Adrenal gland (tissue), 12 donors: ENCODE results near the gene MSLN. TPM values are rescaled to one million over a fixed set of nuclear protein-coding genes. Genes with fewer than 3 reads are reported as not detected.

ENCODE experiments used
- DNase-seq, 7 donors: peaks; one replicate each; pipeline ENCODE4 v3.0.0-alpha.2; 2019 to 2020
- H3K27ac ChIP-seq, 5 donors: fragments of 200-600 bp; sonication (generic) in 4 of 5; 1 replicate in 3 of 5; 2 replicates in 2 of 5; pipeline versions ENCODE4 v1.5.1 to v1.8.0; 2016 to 2020; ENCODE audit warnings: mild to moderate bottlenecking in 1 of 5
- H3K27me3 ChIP-seq: fragments of 200-600 bp; 2 replicates; pipeline ENCODE4 v1.8.0; 2021
- H3K36me3 ChIP-seq, 2 donors: fragments of 200-600 bp; replicated peaks in 1 of 2; 1 replicate in 1 of 2; 2 replicates in 1 of 2; pipeline versions ENCODE4 v1.5.1 to v1.8.0; 2018 to 2022
- H3K4me1 ChIP-seq, 2 donors: fragments of 200-600 bp; replicated peaks in 1 of 2; 1 replicate in 1 of 2; 2 replicates in 1 of 2; pipeline versions ENCODE4 v1.5.1 to v1.8.0; 2018 to 2021
- H3K4me3 ChIP-seq, 4 donors: fragments of 200-600 bp; sonication (generic) in 3 of 4; one replicate each; pipeline ENCODE4 v1.5.1; 2016 to 2018
- H3K9me3 ChIP-seq, 3 donors: fragments of 200-600 bp; sonication (generic) in 1 of 3; replicated peaks in 1 of 3; 1 replicate in 2 of 3; 2 replicates in 1 of 3; pipeline versions ENCODE4 v1.5.1 to v1.8.0; 2016 to 2021
- POLR2A ChIP-seq, 2 donors: fragments of 450-650 bp; IDR thresholded peaks; one replicate each; pipeline ENCODE4 v1.6.1; 2017; ENCODE audit warnings: antibody characterized with exemption in 2 of 2, mild to moderate bottlenecking in 2 of 2, moderate library complexity in 1 of 2
- WGBS, 4 donors: extraction: QIAGEN DNeasy Blood & Tissue Kit in 2 of 4; methylation state at CpG; one replicate each; pipeline versions ENCODE4 v1.1.5 to v1.1.7; 2013 to 2017; 5-methylcytosine and 5-hydroxymethylcytosine counted together
- intact Hi-C, 2 donors: fragments of 100-400 bp; cut with DNase I; formaldehyde crosslinking; loops; one replicate each; pipeline versions ENCODE4 v1.14.1 to v1.15.0; 2022 to 2023
- polyA plus RNA-seq, 3 donors: library from polyadenylated mRNA; stranded (reverse); fragments of 200-250 nt in 2 of 3; fragments of 350-450 nt in 1 of 3; fragmentation: Illumina TruSeq in 1 of 3; extraction: RNeasy Lipid Tissue Mini Kit (QIAGEN cat#74804) in 1 of 3; gene quantifications; one replicate each; pipeline ENCODE4 v1.2.3, GENCODE V29; 2013 to 2014
- total RNA-seq, 9 donors: library from RNA; depleted of rRNA in 4 of 9; stranded (reverse); fragments of >200 nt in 4 of 9; fragments of 120-200 nt in 1 of 9; fragmentation: NEBNext Ultra II Directional in 1 of 9; extraction: Animal tissue kit (Norgen Biotek cat#: 25700) in 1 of 9; gene quantifications; one replicate each; pipeline versions ENCODE4 v1.1.0 to v1.2.4, GENCODE V29; 2013 to 2023
- TF ChIP-seq, protein P1 (sequence below), 6 experiments: fragments of 450-650 bp in 4 of 6; fragments of 200-600 bp in 2 of 6; sonication (generic) in 1 of 6; IDR thresholded peaks; 1 replicate in 5 of 6; 2 replicates in 1 of 6; pipeline versions ENCODE4 v1.5.1 to v1.8.0; 2016 to 2021; ENCODE audit warnings: antibody characterized with exemption in 6 of 6, mild to moderate bottlenecking in 2 of 6, moderate library complexity in 1 of 6
- donor health status: healthy with polysubstance abuse.
- donor health status: Bipolar disorder and iron deficiency.
- donor health status: DM: yes; HTN: yes; CAD: no.
- donor health status: DM: no; HTN: no; CAD: no.
- donor health status: DM: no; HTN: no; CAD: no.
- donor health status: DM: yes; HTN: yes; CAD: no.

The MSLN gene
- total and polyA plus RNA-seq, 12 donors, result 0.13 to 0.46 (median 0.30) TPM; not detected in 8

DNA sequence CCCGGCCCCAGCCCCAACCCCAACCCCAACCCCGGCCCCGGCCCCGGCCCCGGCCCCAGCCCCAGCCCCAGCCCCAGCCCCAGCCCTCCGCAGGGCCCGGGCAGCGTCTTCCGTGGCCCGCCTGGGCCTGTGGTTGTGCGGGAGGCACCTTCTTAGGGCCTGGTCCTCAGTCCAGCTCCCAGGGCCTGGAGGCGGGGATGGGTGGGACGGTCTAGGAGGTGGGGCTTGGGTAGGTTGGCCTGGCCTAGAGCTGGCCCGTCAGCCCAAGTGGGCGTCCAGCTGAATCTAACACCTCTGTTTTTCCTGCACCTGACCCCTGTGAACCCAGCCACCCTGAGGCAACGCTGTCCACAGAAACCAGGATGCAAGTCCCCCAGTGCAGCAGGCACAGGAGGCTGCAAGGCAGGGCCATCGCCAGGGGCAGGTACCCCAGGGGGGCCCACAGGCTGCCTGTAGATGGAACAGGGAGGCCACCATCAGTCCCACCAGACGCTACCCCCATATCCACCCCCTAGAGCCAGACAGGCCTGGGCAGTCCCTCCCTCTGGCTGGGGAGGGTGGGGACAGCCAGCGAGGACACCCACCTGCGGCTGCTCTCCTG, 8.8 kb downstream of the MSLN start:
- no peak overlapping the region for H3K4me3 ChIP-seq
- intact Hi-C loops, result no loop called here
- 40 to 73% methylated on average over 20 of the region's 20 CpGs; no CpG with 5 or more reads in 2 of the 4 donors for WGBS, 4 donors
- H3K4me1 ChIP-seq, result no peaks in the 10 kb centered on the region
- H3K27ac ChIP-seq, result no peak overlapping the region
- no peaks in the 10 kb centered on the region for H3K36me3 ChIP-seq
- no peak for DNase-seq
- no peak for TF ChIP-seq POLR2A (IDR thresholded peaks at IDR 0.05)
- TF ChIP-seq, protein P1, sequence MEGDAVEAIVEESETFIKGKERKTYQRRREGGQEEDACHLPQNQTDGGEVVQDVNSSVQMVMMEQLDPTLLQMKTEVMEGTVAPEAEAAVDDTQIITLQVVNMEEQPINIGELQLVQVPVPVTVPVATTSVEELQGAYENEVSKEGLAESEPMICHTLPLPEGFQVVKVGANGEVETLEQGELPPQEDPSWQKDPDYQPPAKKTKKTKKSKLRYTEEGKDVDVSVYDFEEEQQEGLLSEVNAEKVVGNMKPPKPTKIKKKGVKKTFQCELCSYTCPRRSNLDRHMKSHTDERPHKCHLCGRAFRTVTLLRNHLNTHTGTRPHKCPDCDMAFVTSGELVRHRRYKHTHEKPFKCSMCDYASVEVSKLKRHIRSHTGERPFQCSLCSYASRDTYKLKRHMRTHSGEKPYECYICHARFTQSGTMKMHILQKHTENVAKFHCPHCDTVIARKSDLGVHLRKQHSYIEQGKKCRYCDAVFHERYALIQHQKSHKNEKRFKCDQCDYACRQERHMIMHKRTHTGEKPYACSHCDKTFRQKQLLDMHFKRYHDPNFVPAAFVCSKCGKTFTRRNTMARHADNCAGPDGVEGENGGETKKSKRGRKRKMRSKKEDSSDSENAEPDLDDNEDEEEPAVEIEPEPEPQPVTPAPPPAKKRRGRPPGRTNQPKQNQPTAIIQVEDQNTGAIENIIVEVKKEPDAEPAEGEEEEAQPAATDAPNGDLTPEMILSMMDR (IDR thresholded peaks at IDR 0.05), result no peak
- H3K27me3 ChIP-seq, result no peaks in the 10 kb centered on the region
- H3K9me3 ChIP-seq, result no peaks in the 10 kb centered on the region

GRCh38 chr16:769934-770333, 9.4 kb downstream of the MSLN start:
- H3K36me3 ChIP-seq, result no peaks in the 10 kb centered on the region
- intact Hi-C loops, result no loop called here
- no peak overlapping the region for H3K27ac ChIP-seq
- TF ChIP-seq POLR2A (IDR thresholded peaks at IDR 0.05), result no peak
- TF ChIP-seq, protein P1 (IDR thresholded peaks at IDR 0.05), result no peak
- 40 to 90% (median 78%) methylated on average over 4 to 19 of the region's 19 CpGs for WGBS, 4 donors
- H3K4me3 ChIP-seq, result no peak overlapping the region
- H3K4me1 ChIP-seq, result no peaks in the 10 kb centered on the region
- DNase-seq, result no peak
- H3K9me3 ChIP-seq, result no peaks in the 10 kb centered on the region
- no peaks in the 10 kb centered on the region for H3K27me3 ChIP-seq

- WGBS, 4 donors, result 40 to 72% (median 72%) methylated on average over 1 to 12 of the region's 13 CpGs; no CpG with 5 or more reads in 1 of the 4 donors
- DNase-seq, result no peak
- no peaks in the 10 kb centered on the region for H3K27me3 ChIP-seq
These were observed 9.9 kb downstream of the MSLN start for GRCh38 chr16:770411-770810.

DNA sequence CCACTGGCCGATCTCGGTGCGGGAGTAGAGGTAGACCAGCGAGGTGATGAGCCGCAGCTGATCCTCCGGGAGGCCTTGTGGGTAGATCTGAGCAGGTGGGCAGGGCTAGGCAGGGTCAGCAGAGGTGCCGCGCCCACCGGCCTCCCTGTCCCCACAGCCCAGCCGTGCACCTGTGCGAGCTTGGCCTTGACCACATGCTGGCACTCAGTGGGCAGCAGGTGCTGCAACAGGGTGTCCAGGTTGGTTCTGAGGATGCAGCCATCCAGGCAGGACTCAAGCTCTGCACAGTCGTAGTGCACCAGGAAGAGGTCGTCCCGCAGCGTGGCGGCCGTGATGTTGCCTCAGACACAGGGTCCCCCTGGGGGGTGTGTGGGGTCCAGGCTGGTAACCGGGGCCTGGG, 12.4 kb downstream of the MSLN start:
- Histone ChIP-seq H3K27ac (no peak overlapping the region), H3K36me3 (no peaks in the 10 kb centered on the region), H3K4me3 (no peak overlapping the region), H3K27me3 (no peaks in the 10 kb centered on the region), H3K4me1 (no peaks in the 10 kb centered on the region), H3K9me3 (no peaks in the 10 kb centered on the region)
- no peak for TF ChIP-seq POLR2A (IDR thresholded peaks at IDR 0.05)
- TF ChIP-seq, protein P1 (IDR thresholded peaks at IDR 0.05), result no peak
- intact Hi-C loops, result no loop called here
- WGBS, 4 donors, result 82 to 95% (median 87%) methylated on average over 6 to 18 of the region's 18 CpGs
- no peak for DNase-seq

More at GRCh38 chr16:770411-770810, 9.9 kb downstream of the MSLN start:
- TF ChIP-seq, protein P1 (IDR thresholded peaks at IDR 0.05), result no peak
- TF ChIP-seq POLR2A (IDR thresholded peaks at IDR 0.05), result no peak
- Histone ChIP-seq H3K9me3 (no peaks in the 10 kb centered on the region), H3K4me1 (no peaks in the 10 kb centered on the region), H3K27ac (no peak overlapping the region), H3K4me3 (no peak overlapping the region), H3K36me3 (no peaks in the 10 kb centered on the region)
- intact Hi-C loops, result no loop called here
